GM12878 (cell line): Measurements from ENCODE around the gene KCNG1.

Experiments
- EP300 ChIP-seq, 2 experiments: fragments of 150-350 bp in 1 of 2; IDR thresholded peaks; 2 replicates each; pipeline ENCODE4 v1.6.1; 2011 to 2012; ENCODE audit warnings: low read depth in 2 of 2, low read length in 2 of 2, borderline replicate concordance in 1 of 2, improper control_type of control experiment in 1 of 2, inconsistent platforms in 1 of 2; ENCODE audit not compliant: control insufficient read depth in 1 of 2
- EZH2 ChIP-seq: IDR thresholded peaks from 2 replicates; pipeline ENCODE4 v1.6.1; 2012; ENCODE audit warnings: low read depth, mild to moderate bottlenecking, control low read depth, inconsistent platforms, low read length, borderline replicate concordance; ENCODE audit not compliant: control insufficient read depth
- FOXM1 ChIP-seq: IDR thresholded peaks from 2 replicates; pipeline ENCODE4 v1.6.1; 2012; ENCODE audit warnings: low read depth, mild to moderate bottlenecking, inconsistent platforms, low read length, moderate library complexity
- NFYB ChIP-seq: IDR thresholded peaks from 2 replicates; pipeline ENCODE4 v1.6.1; 2011; ENCODE audit warnings: low read depth, mild to moderate bottlenecking, low read length, improper control_type of control experiment, moderate library complexity; ENCODE audit not compliant: insufficient read depth
- PAX5 ChIP-seq: IDR thresholded peaks from 2 replicates; pipeline ENCODE4 v1.6.1; 2011; ENCODE audit warnings: low read depth, low read length, borderline replicate concordance
- POLR2AphosphoS5 ChIP-seq: IDR thresholded peaks from 2 replicates; pipeline ENCODE4 v1.6.1; 2011; ENCODE audit warnings: mild to moderate bottlenecking, low read length, inconsistent platforms
- RCOR1 ChIP-seq: conservative IDR thresholded peaks from 2 replicates; pipeline ENCODE4 v1.6.1; 2012; ENCODE audit warnings: low read depth, low read length, improper control_type of control experiment
- RFX5 ChIP-seq: IDR thresholded peaks from 2 replicates; pipeline ENCODE4 v1.6.1; 2011; ENCODE audit warnings: low read depth, low read length, improper control_type of control experiment
- SMC3 ChIP-seq: IDR thresholded peaks from 2 replicates; pipeline ENCODE4 v1.6.1; 2011; ENCODE audit warnings: low read length, improper control_type of control experiment, borderline replicate concordance
- ZNF622 ChIP-seq: fragments of 450-650 bp; IDR thresholded peaks from 2 replicates; pipeline ENCODE4 v1.6.1; 2017; ENCODE audit warnings: mild to moderate bottlenecking, inconsistent platforms
- TF ChIP-seq, protein P1 (sequence below): IDR thresholded peaks from 2 replicates; pipeline ENCODE4 v1.6.1; 2011; ENCODE audit warnings: borderline replicate concordance, low read depth, mild to moderate bottlenecking, moderate library complexity, mixed read lengths, low read length; ENCODE audit not compliant: insufficient read depth; ENCODE audit errors: extremely low read length
- TF ChIP-seq, protein P2 (sequence below), 3 experiments: IDR thresholded peaks in 2 of 3; conservative IDR thresholded peaks in 1 of 3; 2 replicates each; pipeline ENCODE4 v1.5.1; 2011; ENCODE audit warnings: low read depth in 3 of 3, low read length in 3 of 3, mild to moderate bottlenecking in 3 of 3, control low read depth in 2 of 3, moderate library complexity in 2 of 3, inconsistent platforms in 1 of 3, mixed read lengths in 1 of 3; ENCODE audit not compliant: control insufficient read depth in 2 of 3, insufficient read depth in 1 of 3; ENCODE audit errors: extremely low read depth in 1 of 3

DNA sequence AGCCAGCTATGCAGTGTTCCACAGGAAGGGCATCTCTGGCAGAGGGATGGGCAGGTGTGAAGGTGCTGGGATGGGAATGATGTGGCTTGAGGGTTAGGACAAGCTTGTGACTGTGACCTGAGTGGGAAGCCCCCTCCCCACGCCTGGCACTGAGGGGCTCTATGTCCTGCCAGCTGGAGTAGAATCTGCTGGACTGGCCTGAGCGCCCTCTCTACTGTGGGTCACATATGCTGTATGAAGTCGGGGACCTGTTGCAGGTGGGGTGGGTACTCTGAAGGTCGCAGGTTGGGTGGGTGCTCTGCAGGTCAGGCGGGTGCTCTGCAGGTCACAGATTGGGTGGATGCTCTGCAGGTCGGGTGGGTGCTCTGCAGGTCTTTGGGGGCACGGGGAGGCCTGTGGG lies 20.3 kb downstream of the KCNG1 start:
- TF ChIP-seq PAX5 = no peak
- no peak for TF ChIP-seq SMC3
- no peak for TF ChIP-seq RCOR1
- no peak for TF ChIP-seq EP300 (IDR thresholded peaks at IDR 0.05; ENCODE audit: borderline replicate concordance in 1 of 2, control insufficient read depth in 1 of 2, low read depth in 2 of 2, low read length in 2 of 2)
- TF ChIP-seq RFX5 = no peak
- no peak for TF ChIP-seq POLR2AphosphoS5
- TF ChIP-seq, protein P1, sequence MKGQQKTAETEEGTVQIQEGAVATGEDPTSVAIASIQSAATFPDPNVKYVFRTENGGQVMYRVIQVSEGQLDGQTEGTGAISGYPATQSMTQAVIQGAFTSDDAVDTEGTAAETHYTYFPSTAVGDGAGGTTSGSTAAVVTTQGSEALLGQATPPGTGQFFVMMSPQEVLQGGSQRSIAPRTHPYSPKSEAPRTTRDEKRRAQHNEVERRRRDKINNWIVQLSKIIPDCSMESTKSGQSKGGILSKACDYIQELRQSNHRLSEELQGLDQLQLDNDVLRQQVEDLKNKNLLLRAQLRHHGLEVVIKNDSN = no peak
- no peak for TF ChIP-seq NFYB
- no peak for TF ChIP-seq EZH2
- TF ChIP-seq, protein P2, sequence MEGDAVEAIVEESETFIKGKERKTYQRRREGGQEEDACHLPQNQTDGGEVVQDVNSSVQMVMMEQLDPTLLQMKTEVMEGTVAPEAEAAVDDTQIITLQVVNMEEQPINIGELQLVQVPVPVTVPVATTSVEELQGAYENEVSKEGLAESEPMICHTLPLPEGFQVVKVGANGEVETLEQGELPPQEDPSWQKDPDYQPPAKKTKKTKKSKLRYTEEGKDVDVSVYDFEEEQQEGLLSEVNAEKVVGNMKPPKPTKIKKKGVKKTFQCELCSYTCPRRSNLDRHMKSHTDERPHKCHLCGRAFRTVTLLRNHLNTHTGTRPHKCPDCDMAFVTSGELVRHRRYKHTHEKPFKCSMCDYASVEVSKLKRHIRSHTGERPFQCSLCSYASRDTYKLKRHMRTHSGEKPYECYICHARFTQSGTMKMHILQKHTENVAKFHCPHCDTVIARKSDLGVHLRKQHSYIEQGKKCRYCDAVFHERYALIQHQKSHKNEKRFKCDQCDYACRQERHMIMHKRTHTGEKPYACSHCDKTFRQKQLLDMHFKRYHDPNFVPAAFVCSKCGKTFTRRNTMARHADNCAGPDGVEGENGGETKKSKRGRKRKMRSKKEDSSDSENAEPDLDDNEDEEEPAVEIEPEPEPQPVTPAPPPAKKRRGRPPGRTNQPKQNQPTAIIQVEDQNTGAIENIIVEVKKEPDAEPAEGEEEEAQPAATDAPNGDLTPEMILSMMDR (IDR thresholded peaks at IDR 0.05 in 2 of 3, conservative IDR thresholded peaks at IDR 0.05 in 1 of 3; ENCODE audit: control insufficient read depth in 2 of 3, extremely low read depth in 1 of 3, insufficient read depth in 1 of 3, low read depth in 3 of 3, low read length in 3 of 3) = no peak
- TF ChIP-seq ZNF622 = no peak
- no peak for TF ChIP-seq FOXM1
